ENCODE results near the gene REPIN1. TPM values are rescaled to one million over a fixed set of nuclear protein-coding genes. Genes with fewer than 3 reads are reported as not detected.

The REPIN1 gene
- total RNA-seq, 2 experiments from 2014 or later: 45.7 to 49.3 TPM

GRCh38 chr7:150374026-150374425 lies 5.4 kb downstream of the REPIN1 start:
- CTCF ChIA-PET: interaction anchor here (1.2 kb wide), 1 partner anchor 18 kb away, joined by 5 read pairs; no protein-coding TSS in a partner anchor

GRCh38 chr7:150374472-150374871 lies 5.8 kb downstream of the REPIN1 start:
- Mint-ChIP-seq H3K4me1 (ENCODE audit: low read depth) (peaks cover 54% of the 10 kb centered on the region), H3K36me3 (ENCODE audit: low read depth) (peaks cover 10% of the 10 kb centered on the region), H3K4me3 (no peak overlapping the region), H3K27me3 (ENCODE audit: low read depth) (no peaks in the 10 kb centered on the region), H3K27ac (peak overlapping the region; percentile 38), H3K9me3 (no peaks in the 10 kb centered on the region)
- CTCF ChIA-PET: interaction anchor here (0.9 to 1.2 kb wide), 3 partner anchors 9 to 31 kb away, joined by 3 read pairs; no protein-coding TSS in a partner anchor
- no peak for DNase-seq
- intact Hi-C loops (cut with micrococcal nuclease): loop anchor here (10.0 kb wide), 2 partner anchors 250 to 710 kb away; partner anchors contain the start of genes AGAP3, FASTK and TMUB1

More at GRCh38 chr7:150374026-150374425, 5.4 kb downstream of the REPIN1 start:
- DNase-seq: peak; percentile 1
- Mint-ChIP-seq H3K27me3 (ENCODE audit: low read depth) (no peaks in the 10 kb centered on the region), H3K4me1 (ENCODE audit: low read depth) (peaks cover 55% of the 10 kb centered on the region), H3K4me3 (no peak overlapping the region), H3K9me3 (no peaks in the 10 kb centered on the region), H3K27ac (peak overlapping the region; percentile 38), H3K36me3 (ENCODE audit: low read depth) (peaks cover 11% of the 10 kb centered on the region)
- intact Hi-C loops (cut with micrococcal nuclease): loop anchor here (10.0 kb wide), 2 partner anchors 251 to 711 kb away; partner anchors contain the start of genes AGAP3, FASTK and TMUB1

GRCh38 chr7:150375662-150376521 lies 7.3 kb downstream of the REPIN1 start:
- intact Hi-C loops (cut with micrococcal nuclease): loop anchor here (10.0 kb wide), 2 partner anchors 249 to 709 kb away; partner anchors contain the start of genes AGAP3, FASTK and TMUB1
- Mint-ChIP-seq H3K27ac (peak overlapping the region; percentile 59), H3K36me3 (ENCODE audit: low read depth) (peaks cover 9% of the 10 kb centered on the region), H3K4me3 (no peak overlapping the region), H3K9me3 (no peaks in the 10 kb centered on the region), H3K4me1 (ENCODE audit: low read depth) (peaks cover 50% of the 10 kb centered on the region), H3K27me3 (ENCODE audit: low read depth) (no peaks in the 10 kb centered on the region)
- CTCF ChIA-PET: interaction anchor here (0.9 to 1.2 kb wide), 3 partner anchors 9 to 30 kb away, joined by 3 read pairs; no protein-coding TSS in a partner anchor
- DNase-seq: peak; percentile 63

GRCh38 chr7:150376560-150376959 lies 7.9 kb downstream of the REPIN1 start:
- intact Hi-C loops (cut with micrococcal nuclease): loop anchor here (10.0 kb wide), 2 partner anchors 248 to 708 kb away; partner anchors contain the start of genes AGAP3, FASTK and TMUB1
- H3K36me3 Mint-ChIP-seq (ENCODE audit: low read depth): peaks cover 9% of the 10 kb centered on the region
- no peaks in the 10 kb centered on the region for H3K27me3 Mint-ChIP-seq (ENCODE audit: low read depth)
- H3K9me3 Mint-ChIP-seq: no peaks in the 10 kb centered on the region
- H3K4me1 Mint-ChIP-seq (ENCODE audit: low read depth): peaks cover 49% of the 10 kb centered on the region
- H3K27ac Mint-ChIP-seq: peak overlapping the region; percentile 59
- no peak for DNase-seq
- CTCF ChIA-PET: no interaction called here
- H3K4me3 Mint-ChIP-seq: no peak overlapping the region

GRCh38 chr7:150377196-150377595 lies 8.6 kb downstream of the REPIN1 start:
- intact Hi-C loops (cut with micrococcal nuclease): loop anchor here (10.0 kb wide), 2 partner anchors 248 to 708 kb away; partner anchors contain the start of genes AGAP3, FASTK and TMUB1
- no peaks in the 10 kb centered on the region for H3K9me3 Mint-ChIP-seq
- H3K4me3 Mint-ChIP-seq: no peak overlapping the region
- no peak for DNase-seq
- H3K27ac Mint-ChIP-seq: no peak overlapping the region
- H3K36me3 Mint-ChIP-seq (ENCODE audit: low read depth): peaks cover 9% of the 10 kb centered on the region
- H3K4me1 Mint-ChIP-seq (ENCODE audit: low read depth): peaks cover 49% of the 10 kb centered on the region
- CTCF ChIA-PET: interaction anchor here (1.2 to 1.8 kb wide), 2 partner anchors 7 to 52 kb away, joined by 3 to 8 read pairs; no protein-coding TSS in a partner anchor
- no peaks in the 10 kb centered on the region for H3K27me3 Mint-ChIP-seq (ENCODE audit: low read depth)

GRCh38 chr7:150377635-150378034 lies 9.0 kb downstream of the REPIN1 start:
- H3K27me3 Mint-ChIP-seq (ENCODE audit: low read depth): no peaks in the 10 kb centered on the region
- CTCF ChIA-PET: interaction anchor here (0.7 to 1.8 kb wide), 5 partner anchors 8 to 52 kb away, joined by 3 to 10 read pairs (median 3); no protein-coding TSS in a partner anchor
- H3K9me3 Mint-ChIP-seq: no peaks in the 10 kb centered on the region
- peaks cover 6% of the 10 kb centered on the region for H3K36me3 Mint-ChIP-seq (ENCODE audit: low read depth)
- intact Hi-C loops (cut with micrococcal nuclease): loop anchor here (2.0 to 10.0 kb wide), 3 partner anchors 247 to 707 kb away; partner anchors contain the start of genes AGAP3, FASTK and TMUB1
- no peak for DNase-seq
- peak overlapping the region; percentile 19 for H3K4me3 Mint-ChIP-seq
- no peak overlapping the region for H3K27ac Mint-ChIP-seq
- peaks cover 49% of the 10 kb centered on the region for H3K4me1 Mint-ChIP-seq (ENCODE audit: low read depth)

- peak overlapping the region; percentile 73 for H3K4me3 Mint-ChIP-seq
- CTCF ChIA-PET: interaction anchor here (0.6 to 1.8 kb wide), 6 partner anchors 9 to 401 kb away, joined by 3 to 10 read pairs (median 4); no protein-coding TSS in a partner anchor
- no peaks in the 10 kb centered on the region for H3K27me3 Mint-ChIP-seq (ENCODE audit: low read depth)
- H3K27ac Mint-ChIP-seq: peak overlapping the region; percentile 77
- intact Hi-C loops (cut with micrococcal nuclease): loop anchor here (2.0 to 10.0 kb wide), 3 partner anchors 247 to 707 kb away; partner anchors contain the start of genes AGAP3, FASTK and TMUB1
- H3K9me3 Mint-ChIP-seq: no peaks in the 10 kb centered on the region
- H3K4me1 Mint-ChIP-seq (ENCODE audit: low read depth): peaks cover 49% of the 10 kb centered on the region
- H3K36me3 Mint-ChIP-seq (ENCODE audit: low read depth): peaks cover 2% of the 10 kb centered on the region
- peak; percentile 57 for DNase-seq
Measured at GRCh38 chr7:150378115-150378852, 9.7 kb downstream of the REPIN1 start.

GRCh38 chr7:150378853-150379440 lies 10.3 kb downstream of the REPIN1 start, which contains the start of gene ZNF775:
Gene ZNF775 (plus strand): TSS chr7:150379330. CDS start chr7:150388471, 9,141 bp downstream.
- Mint-ChIP-seq H3K9me3 (no peaks in the 10 kb centered on the region), H3K36me3 (ENCODE audit: low read depth) (no peaks in the 10 kb centered on the region), H3K27me3 (ENCODE audit: low read depth) (no peaks in the 10 kb centered on the region), H3K27ac (peak within 1 kb of the TSS; percentile 77), H3K4me1 (ENCODE audit: low read depth) (peaks cover 47% of the 10 kb centered on the region), H3K4me3 (peak within 1 kb of the TSS; percentile 87)
- CTCF ChIA-PET: interaction anchor here (0.6 to 1.8 kb wide), 3 partner anchors 9 to 400 kb away, joined by 4 to 10 read pairs (median 8); no protein-coding TSS in a partner anchor
- intact Hi-C loops (cut with micrococcal nuclease): loop anchor here (1.0 to 10.0 kb wide), 8 partner anchors 10 to 706 kb away; partner anchors contain the start of genes AGAP3, FASTK, TMUB1 and ZNF862
- peak; percentile 94 for DNase-seq

GRCh38 chr7:150379441-150380379 lies 11.1 kb downstream of the REPIN1 start:
- no peaks in the 10 kb centered on the region for H3K9me3 Mint-ChIP-seq
- peaks cover 42% of the 10 kb centered on the region for H3K4me1 Mint-ChIP-seq (ENCODE audit: low read depth)
- intact Hi-C loops (cut with micrococcal nuclease): loop anchor here (1.0 to 10.0 kb wide), 8 partner anchors 10 to 705 kb away; partner anchors contain the start of genes AGAP3, FASTK, TMUB1 and ZNF862

GRCh38 chr7:150380463-150380862 lies 11.8 kb downstream of the REPIN1 start:
- H3K27me3 Mint-ChIP-seq (ENCODE audit: low read depth): no peaks in the 10 kb centered on the region
- H3K9me3 Mint-ChIP-seq: no peaks in the 10 kb centered on the region
- no peak overlapping the region for H3K27ac Mint-ChIP-seq
- no peak for DNase-seq
- H3K36me3 Mint-ChIP-seq (ENCODE audit: low read depth): no peaks in the 10 kb centered on the region
- intact Hi-C loops (cut with micrococcal nuclease): no loop called here
- H3K4me3 Mint-ChIP-seq: peak overlapping the region; percentile 87
- peaks cover 35% of the 10 kb centered on the region for H3K4me1 Mint-ChIP-seq (ENCODE audit: low read depth)
- CTCF ChIA-PET: interaction anchor here (0.7 kb wide), 1 partner anchor 13 kb away, joined by 3 read pairs; no protein-coding TSS in a partner anchor

More at GRCh38 chr7:150379441-150380379, 11.1 kb downstream of the REPIN1 start:
- CTCF ChIA-PET: no interaction called here
- Mint-ChIP-seq H3K36me3 (ENCODE audit: low read depth) (no peaks in the 10 kb centered on the region), H3K4me3 (peak overlapping the region; percentile 87), H3K27ac (peak overlapping the region; percentile 62), H3K27me3 (ENCODE audit: low read depth) (no peaks in the 10 kb centered on the region)
- peak; percentile 36 for DNase-seq
